Neural cell (in vitro differentiated cells): Measurements from ENCODE around the gene FAF1. TPM values are rescaled to one million over a fixed set of nuclear protein-coding genes. Genes with fewer than 3 reads are reported as not detected.

ENCODE experiments used
- H2AFZ ChIP-seq: fragments of 200-600, 300-800 bp; sonication (generic), shearing (Covaris generic); 2 replicates; pipeline ENCODE4 v1.6.0; 2014; ENCODE audit warnings: low read depth, mild to moderate bottlenecking, antibody characterized with exemption, low read length, moderate library complexity
- H3F3A ChIP-seq: fragments of 200-600 bp; shearing (Covaris generic); 2 replicates; pipeline ENCODE4 v1.6.1; 2016; ENCODE audit warnings: mild to moderate bottlenecking, moderate library complexity, mixed read lengths, antibody characterized with exemption, low read length; ENCODE audit not compliant: insufficient read depth, poor library complexity, severe bottlenecking
- H3K27ac ChIP-seq: fragments of 200-600, 300-800 bp; sonication (generic), shearing (Covaris generic); 2 replicates; pipeline ENCODE4 v1.5.1; 2014; ENCODE audit warnings: mild to moderate bottlenecking, low read length, moderate library complexity
- H3K27me3 ChIP-seq: fragments of 300-800, 200-600 bp; sonication (generic), shearing (Covaris generic); 2 replicates; pipeline ENCODE4 v1.6.0; 2014; ENCODE audit warnings: mild to moderate bottlenecking, low read depth, low read length, moderate library complexity; ENCODE audit not compliant: insufficient read depth
- H3K36me3 ChIP-seq: fragments of 300-800, 200-600 bp; sonication (generic), shearing (Covaris generic); 2 replicates; pipeline ENCODE4 v1.5.1; 2014; ENCODE audit warnings: mild to moderate bottlenecking, antibody characterized with exemption, low read length, moderate library complexity; ENCODE audit not compliant: insufficient read depth
- H3K4me2 ChIP-seq: fragments of 300-800, 200-600 bp; sonication (generic), shearing (Covaris generic); 2 replicates; pipeline ENCODE4 v1.6.0; 2014; ENCODE audit warnings: mild to moderate bottlenecking, low read length
- H3K4me3 ChIP-seq: fragments of 300-800, 200-600 bp; sonication (generic), shearing (Covaris generic); 2 replicates; pipeline ENCODE4 v1.5.1; 2014; ENCODE audit warnings: mild to moderate bottlenecking, low read length, moderate library complexity
- H3K79me2 ChIP-seq: fragments of 200-600 bp; shearing (Covaris generic); replicated peaks from 2 replicates; pipeline ENCODE4 v1.6.0; 2014; ENCODE audit warnings: mild to moderate bottlenecking, low read length, moderate library complexity; ENCODE audit not compliant: insufficient read depth
- H3K9ac ChIP-seq: fragments of 300-800, 200-600 bp; sonication (generic), shearing (Covaris generic); 2 replicates; pipeline ENCODE4 v1.6.1; 2016; ENCODE audit warnings: mild to moderate bottlenecking, low read length, mixed read lengths
- H3K9me2 ChIP-seq: fragments of 200-600 bp; shearing (Covaris generic); 2 replicates; pipeline ENCODE4 v1.6.1; 2016; ENCODE audit warnings: mild to moderate bottlenecking, low read length, mixed read lengths; ENCODE audit not compliant: insufficient read depth
- H3K9me3 ChIP-seq: fragments of 200-600, 300-800 bp; sonication (generic), shearing (Covaris generic); 2 replicates; pipeline ENCODE4 v1.6.1; 2016; ENCODE audit warnings: mild to moderate bottlenecking, mixed run types, low read length, moderate library complexity, mixed read lengths
- H4K20me1 ChIP-seq: fragments of 200-600 bp; shearing (Covaris generic); 2 replicates; pipeline ENCODE4 v1.6.1; 2016; ENCODE audit warnings: mild to moderate bottlenecking, mixed run types; ENCODE audit not compliant: insufficient read depth
- EP300 ChIP-seq: fragments of 450-650 bp; conservative IDR thresholded peaks from 2 replicates; pipeline ENCODE4 v1.6.1; 2014; ENCODE audit warnings: antibody characterized with exemption, mild to moderate bottlenecking, moderate library complexity; ENCODE audit not compliant: poor library complexity, severe bottlenecking
- EZH2 ChIP-seq: fragments of 200-600, 300-800 bp; shearing (Covaris generic), sonication (generic); IDR thresholded peaks from 2 replicates; pipeline ENCODE4 v1.6.1; 2014; ENCODE audit warnings: antibody characterized with exemption, low read length, borderline replicate concordance, mild to moderate bottlenecking; ENCODE audit not compliant: insufficient read depth, poor library complexity, severe bottlenecking
- MXI1 ChIP-seq: fragments of 450-650 bp; conservative IDR thresholded peaks from 2 replicates; pipeline ENCODE4 v1.6.1; 2014; ENCODE audit warnings: antibody characterized with exemption, mild to moderate bottlenecking; ENCODE audit not compliant: poor library complexity, severe bottlenecking
- POLR2AphosphoS5 ChIP-seq: IDR thresholded peaks from 2 replicates; pipeline ENCODE4 v1.6.1; 2012
- RAD21 ChIP-seq: fragments of 450-650 bp; conservative IDR thresholded peaks from 2 replicates; pipeline ENCODE4 v1.6.1; 2014; ENCODE audit warnings: antibody characterized with exemption, mild to moderate bottlenecking, moderate library complexity
- REST ChIP-seq: IDR thresholded peaks from 2 replicates; pipeline ENCODE4 v1.6.1; 2012; ENCODE audit warnings: borderline replicate concordance
- SMC3 ChIP-seq: fragments of 450-650 bp; conservative IDR thresholded peaks from 2 replicates; pipeline ENCODE4 v1.6.1; 2014; ENCODE audit warnings: antibody characterized with exemption, mild to moderate bottlenecking, moderate library complexity; ENCODE audit not compliant: poor library complexity
- TAF1 ChIP-seq: IDR thresholded peaks from 2 replicates; pipeline ENCODE4 v1.6.1; 2012; ENCODE audit warnings: low read depth
- polyA plus RNA-seq: library from polyadenylated mRNA; depleted of rRNA; stranded (reverse); fragments of >200 nt; gene quantifications from 2 replicates; pipeline ENCODE4 v1.2.3, GENCODE V29; 2014
- TF ChIP-seq, protein P1 (sequence below): fragments of 450-650 bp; IDR thresholded peaks from 2 replicates; pipeline ENCODE4 v1.5.1; 2014; ENCODE audit warnings: antibody characterized with exemption, mild to moderate bottlenecking, moderate library complexity; ENCODE audit not compliant: poor library complexity, severe bottlenecking

Gene FAF1
- polyA plus RNA-seq, 1 donor from 2014 or later = 52.1 TPM

- no peak overlapping the region for H2AFZ ChIP-seq
- H3K27me3 ChIP-seq = no peaks in the 10 kb centered on the region
- no peaks in the 10 kb centered on the region for H3K79me2 ChIP-seq
- no peaks in the 10 kb centered on the region for H3F3A ChIP-seq
- no peaks in the 10 kb centered on the region for H4K20me1 ChIP-seq
- H3K4me3 ChIP-seq = no peak overlapping the region
- no peak overlapping the region for H3K9ac ChIP-seq
- TF ChIP-seq MXI1 (no peak), RAD21 (no peak), POLR2AphosphoS5 (no peak), SMC3 (no peak), EZH2 (no peak), EP300 (no peak), REST (no peak)
- TF ChIP-seq, protein P1, sequence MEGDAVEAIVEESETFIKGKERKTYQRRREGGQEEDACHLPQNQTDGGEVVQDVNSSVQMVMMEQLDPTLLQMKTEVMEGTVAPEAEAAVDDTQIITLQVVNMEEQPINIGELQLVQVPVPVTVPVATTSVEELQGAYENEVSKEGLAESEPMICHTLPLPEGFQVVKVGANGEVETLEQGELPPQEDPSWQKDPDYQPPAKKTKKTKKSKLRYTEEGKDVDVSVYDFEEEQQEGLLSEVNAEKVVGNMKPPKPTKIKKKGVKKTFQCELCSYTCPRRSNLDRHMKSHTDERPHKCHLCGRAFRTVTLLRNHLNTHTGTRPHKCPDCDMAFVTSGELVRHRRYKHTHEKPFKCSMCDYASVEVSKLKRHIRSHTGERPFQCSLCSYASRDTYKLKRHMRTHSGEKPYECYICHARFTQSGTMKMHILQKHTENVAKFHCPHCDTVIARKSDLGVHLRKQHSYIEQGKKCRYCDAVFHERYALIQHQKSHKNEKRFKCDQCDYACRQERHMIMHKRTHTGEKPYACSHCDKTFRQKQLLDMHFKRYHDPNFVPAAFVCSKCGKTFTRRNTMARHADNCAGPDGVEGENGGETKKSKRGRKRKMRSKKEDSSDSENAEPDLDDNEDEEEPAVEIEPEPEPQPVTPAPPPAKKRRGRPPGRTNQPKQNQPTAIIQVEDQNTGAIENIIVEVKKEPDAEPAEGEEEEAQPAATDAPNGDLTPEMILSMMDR = no peak
- no peaks in the 10 kb centered on the region for H3K9me3 ChIP-seq
- H3K4me2 ChIP-seq = no peak overlapping the region
- no peaks in the 10 kb centered on the region for H3K9me2 ChIP-seq
- no peaks in the 10 kb centered on the region for H3K36me3 ChIP-seq
- H3K27ac ChIP-seq = no peak overlapping the region
Measured at GRCh38 chr1:50538476-50538875, 421.6 kb downstream of the FAF1 start.

- Histone ChIP-seq H3K36me3 (no peaks in the 10 kb centered on the region), H3K27me3 (no peaks in the 10 kb centered on the region), H3K4me3 (no peak overlapping the region), H3F3A (no peaks in the 10 kb centered on the region), H3K27ac (no peak overlapping the region), H2AFZ (no peak overlapping the region), H3K79me2 (no peaks in the 10 kb centered on the region), H4K20me1 (no peaks in the 10 kb centered on the region), H3K9me3 (no peaks in the 10 kb centered on the region), H3K9ac (no peak overlapping the region), H3K4me2 (no peak overlapping the region), H3K9me2 (no peaks in the 10 kb centered on the region)
- no peak for TF ChIP-seq EP300
- TF ChIP-seq, protein P1 = no peak
- no peak for TF ChIP-seq SMC3
- TF ChIP-seq TAF1 = no peak
- no peak for TF ChIP-seq REST
- no peak for TF ChIP-seq RAD21
- no peak for TF ChIP-seq POLR2AphosphoS5
- TF ChIP-seq MXI1 = no peak
- no peak for TF ChIP-seq EZH2
Measured at GRCh38 chr1:50531601-50532000, 428.5 kb downstream of the FAF1 start.
